Stromal cell of bone marrow (primary cell): Measurements from ENCODE around the gene ATN1.

Experiments used
- DNase-seq: peaks from one replicate; pipeline ENCODE4 v3.0.0-alpha.2; 2012; ENCODE audit warnings: low read depth

The ATN1 gene

DNA sequence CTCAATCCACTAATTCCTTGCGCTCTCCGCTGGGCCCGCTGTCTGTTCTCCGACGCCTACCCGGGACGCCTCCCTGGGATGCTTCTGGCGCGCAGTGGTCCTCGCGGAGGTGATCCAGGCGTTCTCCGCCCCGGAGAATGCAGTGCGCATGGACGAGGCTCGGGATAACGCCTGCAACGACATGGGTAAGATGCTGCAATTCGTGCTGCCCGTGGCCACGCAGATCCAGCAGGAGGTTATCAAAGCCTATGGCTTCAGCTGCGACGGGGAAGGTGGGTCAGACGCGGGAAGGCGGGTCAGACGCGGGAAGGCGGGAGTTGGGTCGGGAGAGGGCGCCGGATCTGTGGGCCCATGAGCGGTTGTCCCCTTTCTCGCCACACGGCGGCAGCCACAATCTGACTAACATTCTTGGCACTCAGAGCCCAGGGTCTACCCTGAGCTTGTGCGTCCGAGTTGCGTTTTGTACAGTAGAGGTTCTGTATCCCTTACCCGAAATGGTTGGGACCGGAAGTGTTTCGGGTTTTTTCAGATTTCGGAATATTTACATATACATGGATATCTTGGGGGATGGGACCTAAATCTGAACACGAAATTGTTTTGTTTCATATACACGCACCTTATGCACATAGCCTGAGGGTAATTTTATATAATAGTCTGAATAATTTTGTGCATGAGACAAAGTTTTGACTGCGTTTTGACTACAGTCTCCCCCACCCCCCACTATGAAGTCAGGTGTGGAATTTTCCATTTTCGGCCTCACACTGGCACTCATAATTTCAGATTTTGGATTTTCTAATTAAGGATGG lies 16.8 kb downstream of the ATN1 start:
- peak; percentile 84 for DNase-seq

DNA sequence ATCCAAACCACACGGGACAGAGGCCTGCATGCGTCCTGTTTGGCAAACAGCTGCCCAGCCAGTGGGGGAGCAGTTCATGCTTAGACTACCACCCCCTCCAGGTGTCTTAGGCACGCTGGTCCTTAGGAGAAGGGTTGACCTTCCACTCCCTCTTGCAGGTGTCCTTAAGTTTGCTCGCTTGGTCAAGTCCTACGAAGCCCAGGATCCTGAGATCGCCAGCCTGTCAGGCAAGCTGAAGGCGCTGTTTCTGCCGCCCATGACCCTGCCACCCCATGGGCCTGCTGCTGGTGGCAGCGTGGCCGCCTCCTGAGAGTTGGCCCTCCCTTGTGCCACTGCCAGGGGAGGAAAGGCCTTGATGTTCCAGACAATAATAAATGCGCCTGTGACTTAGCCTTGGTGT lies 17.9 kb downstream of the ATN1 start:
- no peak for DNase-seq

DNA sequence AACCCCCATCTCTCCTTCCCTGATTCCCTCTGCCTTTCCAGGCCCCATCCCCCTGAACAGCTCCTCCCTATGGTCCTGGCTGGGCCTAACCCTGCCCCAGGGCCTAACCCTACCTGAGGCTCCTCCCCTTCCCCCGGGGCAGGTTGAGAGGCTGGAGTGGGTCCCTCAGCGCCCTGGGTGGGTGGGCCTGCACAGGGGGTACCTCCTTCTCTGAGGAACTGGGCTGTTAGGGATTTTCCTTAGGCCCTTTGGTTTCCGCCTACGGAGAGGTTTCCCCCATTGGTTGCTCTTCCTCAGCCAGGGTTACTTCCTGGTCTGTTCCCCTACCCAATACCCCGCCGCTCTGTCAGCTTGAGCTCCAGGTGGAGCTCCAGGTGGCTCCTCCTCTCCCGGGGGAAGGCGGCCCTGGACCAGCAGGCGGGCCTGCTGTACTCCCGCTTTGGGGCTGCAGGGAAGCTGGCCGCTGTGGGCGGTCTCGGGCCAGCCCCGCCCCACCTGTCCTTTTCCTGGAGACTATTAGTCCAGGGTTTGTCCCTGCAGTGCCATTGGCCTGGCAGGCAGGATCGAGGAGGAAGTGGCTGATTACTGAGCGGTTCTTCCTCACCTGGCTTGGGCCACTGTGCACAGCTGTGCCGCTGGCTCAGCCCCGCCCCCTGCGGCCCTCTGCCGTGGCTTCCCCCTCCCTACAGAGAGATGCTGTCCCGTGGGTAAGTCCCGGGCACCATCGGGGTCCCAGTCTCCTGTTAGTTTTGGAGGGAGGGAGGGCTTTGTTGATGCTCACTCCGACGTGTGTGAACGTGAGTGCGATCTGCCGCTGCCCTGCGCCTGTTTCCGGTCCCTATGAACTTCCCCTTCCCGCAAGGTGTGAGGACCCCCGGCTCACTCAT lies 18.5 kb downstream of the ATN1 start:
- DNase-seq = no peak

DNA sequence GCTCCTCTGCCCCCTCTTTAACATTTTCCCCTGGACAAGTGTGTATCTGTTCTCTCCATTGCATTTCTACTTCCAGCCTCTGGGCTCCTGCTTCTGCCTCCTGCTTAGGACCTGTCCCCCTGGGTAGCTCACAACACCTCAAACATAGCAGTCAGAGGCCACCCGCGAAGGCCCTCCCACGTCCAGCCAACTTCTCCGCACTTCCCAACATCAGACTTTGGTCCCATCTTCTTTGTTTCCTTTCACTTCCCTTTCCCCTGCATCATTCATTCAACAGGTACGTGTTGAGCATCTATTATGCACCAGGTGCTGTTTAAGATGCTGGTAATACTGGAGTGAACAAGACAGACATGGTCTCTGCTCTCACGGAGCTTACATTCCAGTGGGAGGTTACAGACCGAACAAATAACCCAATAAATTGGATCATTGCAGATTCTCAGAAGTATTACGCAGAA lies 19.2 kb downstream of the ATN1 start:
- no peak for DNase-seq

DNA sequence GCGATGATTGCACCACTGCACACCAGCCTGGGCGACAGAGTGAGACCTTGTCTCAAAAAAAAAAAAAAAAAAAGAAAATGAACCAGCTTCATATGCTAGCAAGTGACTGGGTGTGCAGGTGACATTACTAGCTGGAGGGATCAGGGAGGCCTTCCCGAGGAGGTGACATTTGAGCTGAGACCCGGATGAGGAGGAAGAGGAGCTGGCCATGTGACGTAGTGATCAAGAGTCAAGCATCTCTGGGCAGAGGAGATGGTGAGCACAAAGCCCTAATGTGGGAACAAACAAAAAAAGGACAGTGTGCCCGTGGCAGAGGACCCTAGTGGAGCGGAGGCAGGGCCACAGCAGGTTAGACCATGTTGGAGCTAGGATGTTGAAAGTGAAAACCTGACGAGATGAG lies 19.9 kb downstream of the ATN1 start:
- DNase-seq = no peak

DNA sequence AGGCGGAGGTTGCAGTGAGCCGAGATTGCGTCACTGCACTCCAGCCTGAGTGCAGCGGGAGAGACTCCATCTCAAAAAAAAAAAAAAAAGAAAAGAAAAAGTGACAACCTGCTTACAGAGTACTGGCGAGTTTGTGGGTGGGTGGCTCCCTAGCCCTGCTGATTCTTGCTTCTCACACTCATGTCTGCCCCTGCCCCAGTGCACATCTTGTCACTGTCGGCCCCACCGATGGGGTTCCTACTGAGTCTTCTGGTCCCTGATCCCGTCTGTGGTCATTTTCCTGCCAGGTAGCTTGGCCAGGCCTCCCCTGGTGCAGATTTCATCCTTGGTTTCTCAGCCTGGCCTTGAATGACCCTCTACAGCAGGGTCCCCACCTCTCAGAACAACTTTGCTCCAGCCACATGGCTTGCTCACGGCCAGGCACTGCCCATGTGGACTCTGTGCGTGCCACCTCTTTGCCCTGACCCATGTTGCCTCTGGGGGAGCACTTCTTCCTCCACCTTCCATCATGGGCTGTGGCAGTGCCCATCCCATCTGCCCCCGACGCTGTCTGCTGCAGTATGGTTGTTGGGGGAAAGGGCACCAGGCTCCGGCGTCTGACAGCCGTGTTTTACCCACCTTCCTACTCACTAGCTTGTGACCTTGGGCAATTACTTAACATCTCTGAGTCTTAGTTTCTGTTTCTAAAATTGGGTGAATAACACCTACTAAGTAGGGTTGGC lies 21.3 kb downstream of the ATN1 start:
- no peak for DNase-seq

DNA sequence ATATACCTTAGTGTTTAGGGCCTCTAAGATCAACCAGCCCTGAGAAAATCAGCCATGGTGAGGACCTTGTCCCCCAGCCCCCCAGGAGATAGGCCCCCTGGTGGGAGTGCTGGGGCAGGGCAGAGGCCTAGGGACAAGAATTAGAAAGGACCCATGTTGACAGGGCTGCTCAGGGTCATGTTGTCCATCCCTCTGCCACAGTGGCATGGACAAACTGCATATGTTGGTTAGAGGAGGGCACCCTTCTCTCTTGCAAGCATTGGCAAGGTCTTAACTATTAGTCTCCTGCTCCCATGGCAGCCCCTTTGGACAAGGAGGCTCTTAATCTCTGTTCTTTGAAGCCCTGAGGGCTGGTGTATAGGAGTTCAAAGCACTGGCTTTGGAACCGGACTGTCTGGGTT lies 22.6 kb downstream of the ATN1 start:
- no peak for DNase-seq

DNA sequence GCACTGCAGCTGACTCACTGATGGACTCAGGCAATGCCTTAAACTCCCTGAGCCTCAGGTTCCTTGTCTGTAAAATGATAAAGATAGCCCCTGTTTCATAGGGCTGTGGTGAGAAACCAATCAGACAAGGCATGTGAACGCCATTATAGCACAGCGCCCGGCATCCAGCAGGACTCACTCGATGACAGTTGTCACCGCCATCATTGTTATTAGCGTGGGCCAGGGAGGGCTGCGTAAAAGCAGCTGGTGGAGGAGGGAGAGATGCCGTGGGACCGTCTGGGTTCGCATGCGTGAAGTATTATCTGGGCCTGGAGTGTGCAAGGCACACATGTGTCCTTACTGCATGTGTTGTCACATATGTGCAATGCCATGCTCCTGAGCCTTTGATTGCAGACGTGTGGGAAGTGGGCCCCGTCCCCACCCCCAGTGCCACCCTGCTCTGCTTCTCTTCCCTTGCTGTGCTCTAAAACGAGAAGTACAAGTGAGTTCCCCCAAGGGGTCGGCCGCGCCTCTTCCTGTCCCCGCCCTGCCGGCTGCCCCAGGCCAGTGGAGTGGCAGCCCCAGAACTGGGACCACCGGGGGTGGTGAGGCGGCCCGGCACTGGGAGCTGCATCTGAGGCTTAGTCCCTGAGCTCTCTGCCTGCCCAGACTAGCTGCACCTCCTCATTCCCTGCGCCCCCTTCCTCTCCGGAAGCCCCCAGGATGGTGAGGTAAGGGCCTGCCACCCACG lies 23.2 kb downstream of the ATN1 start, which contains the start of gene PTPN6:
Gene PTPN6, plus strand, starts transcription at position 546 of the 730 bp plus-strand sequence. Its CDS starts 157 bp downstream, at position 703.
- DNase-seq = no peak

DNA sequence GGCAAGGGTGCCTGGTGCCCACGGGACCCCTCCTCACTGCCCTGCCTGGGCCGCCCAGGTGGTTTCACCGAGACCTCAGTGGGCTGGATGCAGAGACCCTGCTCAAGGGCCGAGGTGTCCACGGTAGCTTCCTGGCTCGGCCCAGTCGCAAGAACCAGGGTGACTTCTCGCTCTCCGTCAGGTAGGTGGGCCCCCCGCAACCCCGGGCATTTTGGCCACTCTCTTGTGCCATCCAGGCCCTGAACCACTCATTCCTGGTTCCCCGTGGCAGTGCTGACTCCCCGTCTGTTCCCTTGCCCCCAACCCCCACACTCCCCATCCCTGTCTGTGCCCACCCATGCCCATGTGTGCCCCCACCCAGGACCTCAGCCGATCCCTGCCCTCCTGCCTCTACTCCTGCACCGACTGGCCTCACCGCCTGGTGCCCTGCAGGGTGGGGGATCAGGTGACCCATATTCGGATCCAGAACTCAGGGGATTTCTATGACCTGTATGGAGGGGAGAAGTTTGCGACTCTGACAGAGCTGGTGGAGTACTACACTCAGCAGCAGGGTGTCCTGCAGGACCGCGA lies 23.9 kb downstream of the ATN1 start:
- DNase-seq = no peak

DNA sequence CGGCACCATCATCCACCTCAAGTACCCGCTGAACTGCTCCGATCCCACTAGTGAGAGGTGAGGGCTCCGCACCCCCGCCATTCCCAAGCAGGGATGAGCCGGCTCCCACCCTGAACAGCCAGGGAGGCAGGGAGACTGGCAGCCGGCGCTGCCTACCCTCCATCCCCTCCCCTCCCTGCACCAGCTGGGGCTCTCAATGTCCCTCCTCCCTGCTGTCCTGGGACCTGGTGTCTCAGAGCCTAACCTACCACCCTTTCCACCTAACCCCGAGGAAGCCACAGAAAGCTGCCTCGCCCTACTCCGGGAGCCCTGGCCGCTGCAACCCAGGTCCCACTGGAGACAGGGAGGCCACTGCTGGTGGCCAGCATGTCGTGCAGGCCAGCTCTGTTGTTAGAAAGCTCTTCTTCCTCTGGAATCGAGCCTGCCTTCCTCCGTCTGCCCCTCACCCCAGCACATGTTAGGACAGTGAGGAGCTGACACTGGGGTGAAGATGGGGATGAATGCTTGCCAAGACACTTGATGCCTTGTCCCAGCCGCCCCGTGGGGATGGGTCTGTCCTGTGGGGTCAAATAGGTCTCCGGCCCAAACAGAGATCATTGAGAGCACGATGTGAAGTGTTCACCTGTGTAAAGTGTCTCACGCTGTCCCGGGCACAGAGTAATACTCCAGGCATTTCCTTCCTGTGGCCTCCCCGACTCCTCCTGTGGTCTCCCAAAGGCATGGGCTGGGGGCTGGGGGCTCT lies 24.5 kb downstream of the ATN1 start:
- DNase-seq = no peak

DNA sequence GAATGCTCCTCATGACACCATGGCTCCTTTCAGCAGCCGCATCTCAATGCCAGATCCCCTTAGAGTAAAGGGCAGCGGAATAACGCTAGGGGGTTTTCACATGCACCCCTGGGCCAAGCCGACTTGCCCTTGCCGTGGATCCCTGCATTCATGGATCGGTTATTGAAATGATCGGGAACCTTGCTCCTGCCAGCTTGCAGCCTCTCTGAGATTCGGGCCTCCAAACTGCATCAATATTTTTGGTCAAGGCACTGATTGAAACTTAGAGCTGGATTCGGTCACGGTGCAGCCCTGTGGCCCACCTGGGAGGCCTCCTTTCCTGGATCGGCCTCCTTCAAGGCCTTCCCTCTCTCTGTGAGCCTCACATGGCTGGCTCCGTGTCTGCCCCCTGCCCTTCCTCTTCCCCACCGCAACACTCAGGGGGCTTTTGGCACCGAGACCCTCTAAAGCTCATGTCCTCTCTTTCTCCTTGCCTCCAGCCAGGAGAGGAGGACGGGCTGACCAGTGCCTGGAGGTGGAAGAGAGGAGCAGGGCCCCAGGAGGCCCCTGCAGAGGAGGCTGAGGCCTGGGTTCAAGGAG lies 25.2 kb downstream of the ATN1 start:
- no peak for DNase-seq

DNA sequence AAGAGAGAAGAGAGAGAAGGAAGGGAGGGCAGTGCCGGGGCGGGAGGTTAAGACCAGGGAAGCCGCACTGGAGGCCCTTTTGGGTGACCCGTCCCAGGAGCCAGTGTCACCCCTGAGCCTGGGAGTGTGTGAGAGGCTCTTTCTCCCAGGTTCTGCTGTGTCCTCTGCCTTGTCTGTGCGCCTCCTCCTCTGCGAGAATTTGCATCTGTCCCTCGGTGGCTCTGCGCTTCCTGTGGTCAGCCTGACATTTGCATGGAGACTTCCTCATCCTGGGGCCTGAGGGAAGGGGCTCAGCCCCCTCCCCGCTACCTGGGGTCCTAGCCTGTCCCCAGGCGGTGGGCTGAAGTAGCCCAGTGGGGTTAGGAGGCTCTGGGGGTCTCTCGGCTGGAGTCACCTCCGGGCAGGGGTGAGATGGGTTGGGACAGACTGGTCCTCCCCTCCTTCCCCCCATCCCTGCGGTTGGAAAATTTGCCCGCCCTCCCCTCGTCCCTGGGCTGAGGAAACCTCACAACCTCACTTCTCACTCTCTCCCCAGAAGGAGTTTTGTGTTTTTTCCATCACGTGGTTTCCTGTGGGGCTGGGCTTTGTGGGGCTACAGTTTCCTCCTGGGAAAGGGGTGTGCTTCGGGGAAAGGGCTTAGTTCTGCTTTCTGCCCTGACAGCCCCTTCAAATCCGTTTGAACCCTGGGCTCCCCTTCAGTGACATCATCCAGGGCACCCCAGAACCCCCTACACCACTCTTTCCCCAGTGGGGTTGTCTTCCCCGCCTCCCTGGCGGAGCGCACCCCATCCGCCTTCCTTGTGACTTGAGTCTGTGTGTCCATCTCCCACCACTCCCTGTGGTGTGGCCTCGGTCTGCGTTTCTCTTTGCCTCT lies 25.9 kb downstream of the ATN1 start:
- DNase-seq = peak; percentile 80

DNA sequence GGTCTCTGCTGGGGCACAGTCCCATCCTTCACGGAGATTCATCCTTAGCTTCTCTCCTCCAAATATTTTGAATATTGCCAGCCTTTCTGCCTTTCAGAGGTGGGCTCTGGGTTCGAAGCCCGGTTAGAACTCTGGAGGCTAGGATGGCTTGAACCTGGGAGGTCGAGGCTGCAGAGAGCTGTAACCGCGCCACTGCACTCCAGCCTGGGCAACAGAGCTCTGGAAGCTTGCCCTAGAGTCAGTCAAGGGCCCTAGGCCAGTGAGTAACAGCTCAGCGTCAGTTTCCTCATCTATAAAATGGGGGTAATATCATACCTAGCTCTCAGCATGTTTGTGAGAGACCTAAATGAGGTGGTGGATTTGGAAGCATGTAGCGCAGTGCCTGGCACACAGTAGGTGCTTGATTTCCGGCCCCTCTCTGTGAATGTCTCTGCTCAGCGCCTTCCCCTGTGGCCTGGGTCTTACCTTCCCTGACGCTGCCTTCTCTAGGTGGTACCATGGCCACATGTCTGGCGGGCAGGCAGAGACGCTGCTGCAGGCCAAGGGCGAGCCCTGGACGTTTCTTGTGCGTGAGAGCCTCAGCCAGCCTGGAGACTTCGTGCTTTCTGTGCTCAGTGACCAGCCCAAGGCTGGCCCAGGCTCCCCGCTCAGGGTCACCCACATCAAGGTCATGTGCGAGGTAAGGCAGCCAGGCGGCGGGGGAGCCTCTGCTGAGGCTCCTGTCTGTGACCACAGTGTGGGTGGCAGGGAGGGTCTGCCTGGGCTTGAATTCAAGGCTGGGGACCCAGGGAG lies 26.8 kb downstream of the ATN1 start:
- DNase-seq = no peak

DNA sequence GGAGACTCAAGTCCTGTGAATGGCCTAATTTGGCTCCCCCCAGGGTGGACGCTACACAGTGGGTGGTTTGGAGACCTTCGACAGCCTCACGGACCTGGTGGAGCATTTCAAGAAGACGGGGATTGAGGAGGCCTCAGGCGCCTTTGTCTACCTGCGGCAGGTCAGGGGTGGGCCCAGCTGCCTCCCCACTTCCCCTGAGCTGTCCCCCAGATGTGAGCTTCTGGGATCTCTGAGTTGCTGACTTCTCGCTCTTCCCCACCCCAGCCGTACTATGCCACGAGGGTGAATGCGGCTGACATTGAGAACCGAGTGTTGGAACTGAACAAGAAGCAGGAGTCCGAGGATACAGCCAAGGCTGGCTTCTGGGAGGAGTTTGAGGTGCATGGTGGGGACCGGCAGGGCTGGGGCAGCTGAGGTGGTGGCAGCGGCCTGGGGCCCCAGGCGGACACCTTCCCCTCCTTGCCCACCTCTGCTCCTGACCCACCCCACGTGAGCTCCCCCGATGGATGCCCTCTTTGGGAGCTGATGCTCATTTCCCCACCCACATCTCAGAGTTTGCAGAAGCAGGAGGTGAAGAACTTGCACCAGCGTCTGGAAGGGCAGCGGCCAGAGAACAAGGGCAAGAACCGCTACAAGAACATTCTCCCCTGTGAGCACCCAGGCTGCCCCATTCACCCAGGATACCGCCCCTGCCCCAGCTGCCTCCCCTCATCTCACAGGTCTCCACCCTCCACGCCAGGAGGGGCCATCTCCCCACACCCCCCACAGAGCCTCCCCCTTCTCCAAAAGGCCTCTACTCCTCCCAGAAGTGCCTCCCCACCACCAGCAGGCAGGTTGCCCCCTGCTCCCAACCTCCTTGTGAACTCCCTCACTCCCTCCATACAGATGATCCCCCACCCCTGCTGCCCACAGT lies 27.6 kb downstream of the ATN1 start:
- DNase-seq = no peak

DNA sequence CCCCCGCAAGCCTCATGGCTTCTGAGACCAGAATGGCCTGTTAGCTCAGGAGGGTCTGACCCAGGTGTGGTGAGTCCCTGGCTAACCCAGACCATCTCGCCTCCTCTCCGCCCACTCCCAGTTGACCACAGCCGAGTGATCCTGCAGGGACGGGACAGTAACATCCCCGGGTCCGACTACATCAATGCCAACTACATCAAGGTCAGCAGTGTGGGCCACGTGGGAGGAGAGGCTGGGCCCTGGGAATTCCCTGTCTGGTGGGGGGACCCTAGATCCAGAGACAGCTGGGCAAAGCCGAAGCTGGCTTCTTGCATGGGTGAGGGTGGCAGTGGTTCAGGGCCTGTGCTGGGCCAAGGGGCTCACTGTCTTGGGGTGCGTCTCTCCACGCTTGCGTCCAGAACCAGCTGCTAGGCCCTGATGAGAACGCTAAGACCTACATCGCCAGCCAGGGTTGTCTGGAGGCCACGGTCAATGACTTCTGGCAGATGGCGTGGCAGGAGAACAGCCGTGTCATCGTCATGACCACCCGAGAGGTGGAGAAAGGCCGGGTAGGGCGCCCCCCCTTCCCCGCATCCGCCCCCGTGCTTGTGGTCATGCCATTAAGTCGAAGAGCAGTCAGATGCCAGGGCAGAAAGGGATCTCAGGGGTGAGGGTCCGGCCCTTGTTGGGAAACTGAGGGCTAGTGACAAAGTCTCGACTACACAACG lies 28.4 kb downstream of the ATN1 start:
- no peak for DNase-seq

DNA sequence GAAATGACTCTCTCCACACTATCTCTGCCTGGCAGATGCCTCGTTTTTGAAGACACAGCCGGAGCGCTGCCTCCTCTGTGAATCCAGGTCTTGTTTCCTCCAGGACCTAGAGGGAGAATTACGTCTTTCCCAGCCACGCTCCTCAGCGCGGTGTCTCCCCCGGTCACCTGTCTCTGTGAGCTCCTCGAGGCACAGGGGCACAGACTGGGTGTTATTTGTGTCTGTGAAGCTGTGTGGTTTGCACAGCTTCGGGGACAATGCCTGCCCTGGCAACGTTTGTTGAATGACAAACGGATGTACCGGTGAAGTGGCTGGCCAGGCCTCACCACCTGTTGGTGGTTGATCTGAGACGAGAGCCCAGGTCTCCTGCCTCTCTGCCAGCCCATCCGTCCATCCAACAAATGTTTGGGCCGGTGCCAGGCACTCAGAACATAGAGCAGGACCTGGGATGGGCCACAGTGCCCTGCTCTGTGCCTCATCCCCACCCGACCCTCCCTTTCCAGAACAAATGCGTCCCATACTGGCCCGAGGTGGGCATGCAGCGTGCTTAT lies 29.5 kb downstream of the ATN1 start:
- DNase-seq = no peak
